Fibroblast of skin of left biceps (primary cell): Measurements from ENCODE around the gene NOC2L.

Experiments
- DNase-seq, 2 experiments: peaks; one replicate each; pipeline ENCODE4 v3.0.0-alpha.2; 2013; ENCODE audit warnings: low read depth in 2 of 2

The NOC2L gene

DNA sequence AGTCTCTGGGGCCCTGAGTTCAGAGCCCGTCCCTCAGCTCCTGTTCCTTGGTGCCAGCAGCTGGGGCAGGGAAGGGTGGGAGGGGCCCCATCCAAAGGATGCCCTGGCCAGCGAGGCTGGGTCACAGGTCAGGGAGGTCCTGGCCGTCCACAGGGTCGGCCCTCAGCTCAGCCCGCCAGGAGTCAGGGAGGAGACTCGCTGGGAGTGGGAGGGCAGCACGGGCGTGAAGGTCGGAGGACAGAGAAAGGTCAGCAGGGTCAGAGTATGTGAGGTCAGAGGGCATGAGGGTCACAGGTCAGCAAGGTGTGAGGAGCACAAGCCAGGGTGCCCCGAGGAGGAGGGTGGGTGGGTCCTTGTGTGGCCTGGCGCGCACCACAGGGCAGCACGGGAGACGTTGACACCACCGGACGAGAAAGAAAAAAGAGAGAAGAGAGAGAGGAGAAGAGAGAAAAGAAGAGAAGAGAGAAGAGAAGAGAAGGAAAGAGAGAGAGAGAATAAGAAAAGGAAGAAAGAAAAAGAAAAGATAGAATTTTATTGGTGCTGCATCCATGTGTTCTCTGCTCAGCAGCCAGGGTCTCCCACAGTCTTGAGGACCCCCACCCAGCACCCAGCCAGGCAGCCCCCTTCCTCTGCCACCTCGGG is 15.8 kb upstream of the NOC2L start:
- DNase-seq, result no peak

DNA sequence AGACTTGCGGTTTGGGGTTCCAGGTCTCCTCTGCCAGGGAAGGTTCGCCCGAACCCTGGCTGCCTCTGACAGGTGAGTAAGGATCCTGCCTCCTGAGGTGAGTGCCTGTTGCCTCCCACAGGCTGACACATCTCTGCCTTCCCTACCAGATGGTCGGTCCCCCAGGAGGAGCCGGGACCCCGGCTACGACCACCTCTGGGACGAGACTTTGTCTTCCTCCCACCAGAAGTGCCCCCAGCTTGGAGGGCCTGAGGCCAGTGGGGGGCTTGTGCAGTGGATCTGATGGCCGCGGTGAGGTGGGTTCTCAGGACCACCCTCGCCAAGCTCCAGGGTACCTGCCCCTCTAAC is 15.2 kb upstream of the NOC2L start:
- no peak for DNase-seq

DNA sequence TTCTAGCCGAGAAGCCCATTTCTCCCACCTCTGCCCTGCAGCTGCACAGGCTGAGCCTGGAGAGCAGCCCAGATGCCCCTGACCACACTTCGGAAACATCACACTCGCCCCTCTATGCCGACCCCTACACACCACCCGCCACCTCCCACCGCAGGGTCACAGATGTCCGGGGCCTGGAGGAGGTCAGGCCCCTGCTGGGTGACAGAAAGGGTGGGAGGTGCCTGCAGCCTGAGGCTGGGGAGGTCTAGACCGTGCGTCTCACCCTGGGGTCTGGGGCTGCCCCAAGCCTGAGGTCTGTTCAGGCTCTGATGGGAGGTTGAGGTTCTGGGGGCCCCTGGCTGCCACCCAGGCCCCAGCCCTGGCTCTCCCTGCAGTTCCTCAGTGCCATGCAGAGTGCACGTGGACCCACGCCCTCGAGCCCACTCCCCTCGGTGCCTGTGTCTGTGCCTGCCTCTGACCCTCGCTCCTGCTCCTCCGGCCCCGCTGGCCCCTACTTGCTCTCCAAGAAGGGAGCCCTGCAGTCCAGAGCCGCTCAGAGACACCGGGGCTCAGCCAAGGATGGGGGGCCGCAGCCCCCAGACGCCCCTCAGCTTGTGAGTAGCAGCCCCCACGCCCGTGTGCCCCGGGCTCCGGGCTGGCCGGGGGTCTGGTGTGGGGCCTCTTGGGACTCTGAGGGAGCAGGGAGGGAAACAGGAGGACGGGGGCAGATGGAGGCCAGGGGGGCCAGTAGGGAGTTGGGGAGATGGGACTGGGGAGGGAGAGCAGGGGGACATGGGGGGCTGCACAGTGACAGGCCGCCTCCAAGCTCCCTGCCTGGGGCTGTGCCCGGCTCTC is 14.6 kb upstream of the NOC2L start:
- no peak for DNase-seq

DNA sequence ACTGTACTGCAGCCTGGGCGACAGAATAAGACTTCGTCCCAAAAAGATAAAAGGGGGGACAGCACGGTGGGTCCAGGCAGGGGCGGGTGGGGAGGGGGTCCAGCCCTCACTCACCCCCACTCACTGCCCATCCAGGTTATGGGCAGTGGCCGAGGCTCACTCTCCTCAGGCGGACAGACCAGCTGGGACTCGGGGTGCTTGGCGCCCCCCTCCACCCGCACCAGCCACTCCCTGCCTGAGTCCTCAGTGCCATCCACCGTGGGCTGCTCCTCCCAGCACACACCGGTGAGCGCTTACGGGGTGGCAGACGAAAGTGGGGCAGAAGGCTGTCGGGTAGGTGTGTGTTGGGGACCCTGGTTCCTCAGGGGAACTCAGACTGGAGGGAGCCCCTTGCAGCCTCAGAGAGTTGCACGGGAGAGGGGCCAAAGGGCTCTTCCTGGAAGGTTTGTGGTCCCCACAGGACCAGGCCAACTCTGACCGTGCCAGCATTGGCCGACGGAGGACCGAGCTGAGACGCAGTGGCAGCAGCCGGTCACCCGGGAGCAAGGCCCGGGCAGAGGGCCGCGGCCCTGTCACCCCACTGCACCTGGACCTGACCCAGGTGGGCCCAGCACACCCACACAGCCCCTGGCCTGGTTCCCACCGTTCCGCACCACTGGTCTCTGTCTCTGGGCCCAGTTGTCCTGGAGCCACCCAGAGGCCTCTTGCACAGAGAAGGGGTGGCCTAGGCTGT is 13.8 kb upstream of the NOC2L start:
- no peak for DNase-seq

- DNase-seq, result no peak
Measured at GRCh38 chr1:971751-972506, 12.9 kb upstream of the NOC2L start.

DNA sequence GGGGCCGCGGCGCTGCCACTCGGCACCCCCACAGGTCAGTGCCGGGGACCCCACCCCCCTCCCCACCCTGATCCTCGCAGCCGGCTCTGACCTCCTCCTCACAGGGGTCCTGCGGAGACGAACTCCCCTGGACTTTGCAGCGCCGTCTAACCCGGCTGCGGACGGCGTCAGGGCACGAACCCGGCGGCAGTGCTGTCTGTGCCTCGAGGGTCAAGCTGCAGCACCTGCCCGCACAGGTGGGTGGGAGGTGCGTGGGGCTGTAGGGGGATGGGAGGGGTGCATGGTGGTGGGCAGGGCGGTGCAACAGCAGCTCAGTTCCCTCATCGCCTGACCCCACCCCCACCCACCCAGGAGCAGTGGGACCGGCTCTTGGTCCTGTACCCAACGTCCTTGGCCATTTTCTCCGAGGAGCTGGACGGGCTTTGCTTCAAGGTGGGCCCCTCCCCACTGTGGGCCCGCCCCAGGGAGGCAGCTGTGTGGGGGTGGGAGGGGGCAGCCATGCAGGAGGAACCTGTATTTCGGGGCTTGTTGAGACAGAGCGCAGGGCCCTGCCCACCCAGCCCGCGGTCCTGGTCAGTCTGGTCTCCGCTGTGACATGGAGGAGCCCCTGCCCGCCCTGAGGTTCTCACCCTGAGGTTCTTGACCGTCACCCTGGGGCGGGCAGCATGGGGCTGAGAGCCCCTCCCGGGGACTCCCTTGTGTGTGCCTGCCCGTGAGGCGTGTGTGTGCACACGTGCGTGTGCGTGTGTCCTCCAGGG is 12.1 kb upstream of the NOC2L start:
- no peak for DNase-seq

DNA sequence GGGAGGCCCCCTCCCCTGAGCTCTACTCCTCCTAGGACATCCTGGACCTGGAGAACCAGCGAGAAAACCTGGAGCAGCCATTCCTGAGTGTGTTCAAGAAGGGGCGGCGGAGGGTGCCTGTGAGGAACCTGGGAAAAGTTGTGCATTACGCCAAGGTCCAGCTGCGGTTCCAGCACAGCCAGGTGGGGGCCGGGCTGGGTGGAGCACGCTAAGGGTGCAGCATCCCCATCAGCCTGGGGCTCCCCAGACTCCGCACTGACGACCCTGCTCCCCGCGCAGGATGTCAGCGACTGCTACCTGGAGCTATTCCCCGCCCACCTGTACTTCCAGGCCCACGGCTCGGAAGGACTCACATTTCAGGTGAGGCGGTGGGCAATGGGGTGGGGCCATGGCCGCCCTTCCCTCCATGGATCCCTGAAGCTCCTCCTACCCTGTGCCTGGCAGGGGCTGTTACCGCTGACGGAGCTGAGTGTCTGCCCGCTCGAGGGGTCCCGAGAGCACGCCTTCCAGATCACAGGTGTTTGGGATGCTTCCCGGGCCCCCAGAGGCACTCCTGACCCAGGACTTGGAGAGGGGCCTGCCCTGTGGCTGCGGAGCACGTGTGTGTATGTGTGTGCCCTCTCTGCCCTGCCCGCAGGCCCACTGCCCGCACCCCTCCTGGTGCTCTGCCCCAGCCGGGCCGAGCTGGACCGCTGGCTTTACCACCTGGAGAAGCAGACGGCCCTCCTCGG is 11.4 kb upstream of the NOC2L start:
- no peak for DNase-seq

DNA sequence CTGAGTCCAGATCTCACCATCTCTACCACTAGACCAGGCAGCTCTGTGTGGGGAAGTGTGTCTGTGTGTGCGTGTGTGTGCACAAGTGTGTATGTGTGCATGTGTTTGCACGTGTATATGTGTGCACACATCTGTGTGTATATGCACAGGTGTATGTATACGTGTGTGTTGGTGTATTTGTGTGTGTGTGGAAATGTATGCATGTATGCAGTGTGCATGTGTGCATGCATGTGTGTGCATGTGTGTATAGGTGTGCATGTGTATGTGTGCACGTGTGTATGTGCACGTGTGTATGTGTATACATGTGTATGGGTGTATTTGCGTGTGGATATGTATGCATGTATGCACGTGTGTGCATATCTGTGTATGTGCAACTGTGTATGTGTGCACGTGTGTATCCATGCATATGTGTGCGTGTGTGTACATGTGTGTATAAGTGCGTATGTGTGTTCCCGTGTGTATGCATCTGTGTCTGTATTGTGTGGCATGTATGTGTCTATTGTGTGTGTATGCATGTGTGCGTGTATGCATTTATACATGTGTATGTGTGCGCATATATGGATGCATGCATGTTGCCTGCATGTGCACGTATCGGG is 10.3 kb upstream of the NOC2L start:
- DNase-seq, result no peak

GRCh38 chr1:967466-968343 is 8.6 kb upstream of the NOC2L start:
- DNase-seq, result no peak

- no peak for DNase-seq
Measured at GRCh38 chr1:966704-967300, 7.7 kb upstream of the NOC2L start.

- DNase-seq, result no peak
Measured at GRCh38 chr1:966135-966703, 7.2 kb upstream of the NOC2L start, which contains the start of gene PLEKHN1. PLEKHN1 (plus strand) TSS chr1:966482; CDS start chr1:966532, 50 bp downstream.

DNA sequence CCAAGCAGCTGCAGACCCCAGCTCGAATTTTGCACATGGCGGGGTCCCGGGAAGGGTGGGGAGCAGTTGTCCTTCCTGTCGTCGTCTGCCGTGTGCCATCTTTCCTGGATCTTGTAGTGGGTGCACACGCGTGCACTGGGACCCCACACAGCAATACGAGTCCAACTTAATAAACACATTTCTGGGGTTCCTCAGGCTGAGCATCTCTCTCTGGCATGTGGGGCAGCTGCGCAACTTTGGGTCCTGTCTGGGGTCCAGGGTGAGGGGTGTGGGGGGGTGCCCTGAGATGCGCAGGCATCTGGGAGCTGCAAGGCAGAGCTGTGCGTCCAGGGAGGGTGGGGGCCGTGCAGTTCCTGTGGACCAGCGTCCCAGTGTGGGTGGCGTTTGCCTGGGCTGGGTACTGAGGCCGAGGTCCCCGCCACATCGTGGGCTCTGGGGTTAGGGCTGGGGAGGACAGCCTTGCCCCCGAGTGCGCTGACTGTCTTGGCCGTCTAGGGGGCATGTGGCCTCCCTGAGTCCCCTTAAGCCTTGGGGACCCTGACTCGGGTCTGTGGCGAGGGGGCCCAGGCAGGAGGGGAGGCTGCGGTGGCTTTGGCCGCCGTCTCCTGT is 6.6 kb upstream of the NOC2L start:
- DNase-seq, result no peak

- no peak for DNase-seq
Measured at GRCh38 chr1:964691-965525, 5.9 kb upstream of the NOC2L start.

- no peak for DNase-seq
Measured at GRCh38 chr1:963746-964525, 4.9 kb upstream of the NOC2L start.

DNA sequence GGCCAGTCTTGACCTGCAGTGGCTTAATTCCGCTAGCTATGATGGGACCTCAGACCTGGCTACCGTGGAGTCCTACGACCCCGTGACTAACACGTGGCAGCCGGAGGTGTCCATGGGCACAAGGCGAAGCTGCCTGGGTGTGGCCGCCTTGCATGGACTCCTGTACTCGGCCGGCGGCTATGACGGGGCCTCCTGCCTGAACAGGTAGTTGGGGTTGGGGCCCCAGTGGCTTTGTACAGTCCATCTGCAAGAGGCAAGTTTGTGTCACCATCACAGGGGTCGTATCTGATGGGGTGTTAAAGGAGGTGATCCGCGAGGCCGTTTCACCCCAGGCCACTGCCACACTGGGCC is 4.2 kb upstream of the NOC2L start:
- DNase-seq, result no peak
